LNCaP clone FGC (cell line): ENCODE data around the gene COX7B2.

ENCODE experiments used
- DNase-seq: peaks from one replicate; pipeline ENCODE4 v3.0.0-alpha.2; 2011; ENCODE audit warnings: low read depth
- H3K4me3 ChIP-seq: 2 replicates; pipeline ENCODE4 v1.5.1; 2011; ENCODE audit warnings: mild to moderate bottlenecking, low read depth, low read length, control low read depth
- CTCF ChIP-seq: IDR thresholded peaks from 2 replicates; pipeline ENCODE4 v1.5.1; 2012; ENCODE audit warnings: mild to moderate bottlenecking; ENCODE audit not compliant: control insufficient read depth, insufficient read depth; ENCODE audit errors: extremely low read depth

Gene COX7B2

GRCh38 chr4:46793036-46793435 lies 116.0 kb downstream of the COX7B2 start:
- TF ChIP-seq CTCF = no peak
- no peak for DNase-seq

GRCh38 chr4:46781434-46782092 lies 127.5 kb downstream of the COX7B2 start:
- H3K4me3 ChIP-seq = no peak overlapping the region
- DNase-seq = no peak
- no peak for TF ChIP-seq CTCF

More at GRCh38 chr4:46793036-46793435, 116.0 kb downstream of the COX7B2 start:
- no peak overlapping the region for H3K4me3 ChIP-seq

- DNase-seq = no peak
- H3K4me3 ChIP-seq = no peak overlapping the region
- no peak for TF ChIP-seq CTCF
These were observed 143.6 kb downstream of the COX7B2 start for GRCh38 chr4:46765465-46765864.

- no peak overlapping the region for H3K4me3 ChIP-seq
- no peak for TF ChIP-seq CTCF
- no peak for DNase-seq
These were observed 179.0 kb downstream of the COX7B2 start for GRCh38 chr4:46730075-46730474.

GRCh38 chr4:46720055-46720454 lies 189.0 kb downstream of the COX7B2 start:
- no peak overlapping the region for H3K4me3 ChIP-seq
- no peak for DNase-seq
- TF ChIP-seq CTCF = no peak

- DNase-seq = no peak
- H3K4me3 ChIP-seq = no peak overlapping the region
- TF ChIP-seq CTCF = no peak
These were observed 191.1 kb downstream of the COX7B2 start for GRCh38 chr4:46717950-46718349.

- no peak for TF ChIP-seq CTCF
- no peak overlapping the region for H3K4me3 ChIP-seq
- DNase-seq = no peak
These were observed 193.6 kb downstream of the COX7B2 start for GRCh38 chr4:46715468-46715867.
